HG03045 (cell line): Measurements from ENCODE around the gene CHRDL1.
"Not testable (repeated sequence)": the region's sequence is repeated elsewhere in the genome, so short reads cannot be mapped to it uniquely, and the experiment has no call there.

Experiments
- ATAC-seq: cut with Tn5 transposase; IDR thresholded peaks from one replicate; pipeline ENCODE4 v1.9.1; 2021; ENCODE audit warnings: mild to moderate bottlenecking, moderate library complexity; ENCODE audit not compliant: unreplicated experiment

CHRDL1 gene, protein sequence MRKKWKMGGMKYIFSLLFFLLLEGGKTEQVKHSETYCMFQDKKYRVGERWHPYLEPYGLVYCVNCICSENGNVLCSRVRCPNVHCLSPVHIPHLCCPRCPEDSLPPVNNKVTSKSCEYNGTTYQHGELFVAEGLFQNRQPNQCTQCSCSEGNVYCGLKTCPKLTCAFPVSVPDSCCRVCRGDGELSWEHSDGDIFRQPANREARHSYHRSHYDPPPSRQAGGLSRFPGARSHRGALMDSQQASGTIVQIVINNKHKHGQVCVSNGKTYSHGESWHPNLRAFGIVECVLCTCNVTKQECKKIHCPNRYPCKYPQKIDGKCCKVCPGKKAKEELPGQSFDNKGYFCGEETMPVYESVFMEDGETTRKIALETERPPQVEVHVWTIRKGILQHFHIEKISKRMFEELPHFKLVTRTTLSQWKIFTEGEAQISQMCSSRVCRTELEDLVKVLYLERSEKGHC

DNA sequence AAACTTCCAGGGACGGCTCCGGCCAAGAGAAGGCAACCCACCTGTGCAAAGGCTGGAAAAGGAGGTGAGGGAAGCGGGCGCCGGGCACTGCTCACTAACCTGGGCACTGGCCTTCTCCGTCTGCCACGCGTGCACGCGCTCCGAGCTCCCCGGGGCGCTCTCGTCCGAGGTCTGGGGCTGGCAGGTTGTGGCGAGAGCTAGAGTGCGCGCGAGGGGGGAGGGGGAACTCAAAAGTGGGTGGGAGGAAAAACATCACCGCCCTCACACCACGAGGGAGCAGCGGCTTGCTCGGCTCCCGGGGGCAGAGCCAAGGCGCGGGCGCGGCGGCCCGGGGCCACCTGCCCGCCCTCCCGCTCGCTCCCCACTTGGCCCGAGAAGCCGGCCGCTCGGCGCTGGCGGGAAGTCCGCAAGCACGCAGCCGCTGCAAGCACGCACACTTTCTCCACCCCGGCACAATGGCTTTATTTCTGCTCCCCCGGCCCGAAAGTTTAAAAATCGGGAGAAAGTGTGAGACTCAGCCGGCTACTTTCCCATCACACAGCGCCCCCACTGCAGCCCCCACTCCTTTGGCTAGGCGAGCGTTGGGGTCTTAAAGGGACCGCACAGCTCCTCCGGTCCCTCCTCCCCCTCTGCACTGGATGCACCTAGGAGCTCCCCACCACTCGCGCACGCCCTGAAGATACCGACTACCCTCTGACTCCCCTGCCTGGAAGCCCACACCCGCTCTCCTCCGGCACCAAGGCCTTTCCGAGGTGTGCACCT is at the start of gene CHRDL1:
TSS of gene CHRDL1 (minus strand) at position 173 of the 762 bp plus-strand sequence. CDS start 3,636 bp downstream, outside the sequence.
- no peak for ATAC-seq

DNA sequence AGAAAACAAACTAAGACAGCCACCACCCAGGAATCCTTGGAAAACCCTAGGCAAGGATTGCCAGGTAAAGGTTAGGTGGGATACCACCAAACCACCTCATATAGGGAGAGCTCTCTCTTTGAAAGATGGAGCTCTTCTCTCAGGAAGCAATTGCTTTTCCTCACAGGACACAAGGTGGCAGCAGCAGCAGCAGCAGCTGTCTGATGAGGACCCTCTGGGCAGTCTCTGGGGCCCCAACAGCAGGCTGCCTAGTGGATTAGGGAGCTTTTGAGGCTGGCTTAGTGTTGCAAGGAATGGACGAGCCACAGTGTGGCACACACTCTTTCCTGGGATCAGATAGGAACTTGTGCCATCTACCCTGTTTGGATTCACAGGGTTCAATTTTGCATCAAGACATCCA is 41.4 kb upstream of the CHRDL1 start:
- ATAC-seq: no peak

DNA sequence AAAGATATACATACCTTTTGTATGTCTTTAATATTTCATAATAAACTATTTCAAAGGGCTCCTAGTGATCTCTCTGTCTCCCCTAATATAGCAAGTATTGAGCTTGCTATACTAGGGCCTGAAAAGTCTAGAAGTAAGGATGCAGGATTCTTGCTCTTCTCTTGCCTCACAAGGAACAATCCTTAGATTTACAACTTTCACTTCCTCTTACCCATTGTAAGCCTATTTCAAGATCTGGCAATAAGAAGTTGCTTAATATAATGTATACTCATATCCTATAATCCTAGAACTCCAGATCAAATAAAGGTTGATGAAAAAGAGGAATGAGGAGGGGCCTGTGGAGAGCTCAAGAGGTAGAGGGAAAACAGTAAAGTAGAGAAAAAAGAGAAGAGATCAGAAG is 40.8 kb upstream of the CHRDL1 start:
- ATAC-seq: no peak

DNA sequence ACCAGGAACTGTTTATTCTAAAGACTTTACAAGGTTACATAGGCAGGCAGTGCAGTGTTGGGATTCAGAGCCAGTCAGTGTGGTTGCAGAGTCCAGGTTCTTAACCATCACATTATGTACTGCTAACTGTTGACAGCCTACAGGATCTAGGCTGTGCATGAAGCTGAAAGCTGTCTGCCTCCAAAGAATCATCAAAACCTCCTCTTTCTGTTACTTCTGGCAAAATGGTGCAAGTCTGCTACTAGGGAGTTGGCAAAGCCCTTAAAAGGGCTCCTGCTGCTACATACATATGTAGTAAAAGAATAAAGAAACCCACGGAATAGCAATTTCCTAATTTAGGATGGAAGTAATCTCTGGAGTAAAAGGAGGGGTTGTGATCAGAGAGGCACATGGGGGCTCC is 40.4 kb upstream of the CHRDL1 start:
- no peak for ATAC-seq

DNA sequence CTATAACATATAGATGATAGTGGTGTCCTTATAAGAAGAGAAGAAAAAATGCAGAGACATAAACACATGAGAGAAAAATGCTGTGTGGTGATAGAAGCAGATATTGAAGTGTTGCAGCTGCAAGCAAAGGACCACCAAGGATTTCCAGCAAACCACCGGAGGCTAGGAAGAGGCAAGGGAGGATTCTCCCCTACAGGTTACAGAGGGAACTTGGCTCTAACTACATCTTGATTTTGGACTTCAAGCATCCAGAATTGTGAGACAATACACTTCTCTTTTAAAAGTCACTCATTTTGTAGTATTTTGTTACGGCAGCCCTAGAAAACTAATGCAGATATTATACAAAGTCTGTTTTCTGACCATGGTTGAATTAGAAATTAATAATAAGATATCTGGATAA is 30.4 kb upstream of the CHRDL1 start:
- ATAC-seq: no peak

DNA sequence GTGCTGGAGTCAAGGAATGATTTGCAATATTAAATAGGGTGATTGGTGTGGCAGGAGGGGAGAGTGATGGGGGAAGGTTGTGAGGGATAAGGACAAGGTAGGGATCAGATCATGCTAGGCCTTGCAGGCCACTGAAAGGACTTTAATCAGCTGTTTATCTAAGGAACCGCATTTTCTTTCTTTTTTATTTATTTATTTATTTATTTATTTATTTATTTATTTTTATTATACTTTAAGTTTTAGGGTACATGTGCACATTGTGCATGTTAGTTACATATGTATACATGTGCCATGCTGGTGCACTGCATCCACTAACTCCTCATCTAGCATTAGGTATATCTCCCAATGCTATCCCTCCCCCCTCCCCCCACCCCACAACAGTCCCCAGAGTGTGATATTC is 20.9 kb upstream of the CHRDL1 start:
- ATAC-seq: not testable (repeated sequence)

DNA sequence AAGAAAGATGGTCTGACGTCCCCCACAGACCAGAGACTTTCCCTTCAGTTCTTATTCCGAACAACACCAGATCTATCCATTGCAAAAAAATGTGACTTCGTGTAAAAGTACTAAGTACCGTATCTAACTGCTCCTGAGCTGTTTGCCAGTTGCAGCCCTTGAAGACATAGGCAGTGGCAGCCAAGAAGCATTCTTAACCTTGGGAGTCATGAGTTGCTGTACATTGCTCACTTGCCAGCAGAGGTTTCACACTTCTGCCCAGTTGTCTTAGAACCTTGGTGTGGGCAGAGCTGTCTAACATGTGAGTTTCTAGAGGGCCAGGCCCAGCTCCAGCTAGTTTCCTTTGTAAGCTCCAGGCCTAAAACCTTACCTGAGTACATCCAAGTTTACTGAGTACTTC is 10.5 kb upstream of the CHRDL1 start:
- ATAC-seq: no peak

DNA sequence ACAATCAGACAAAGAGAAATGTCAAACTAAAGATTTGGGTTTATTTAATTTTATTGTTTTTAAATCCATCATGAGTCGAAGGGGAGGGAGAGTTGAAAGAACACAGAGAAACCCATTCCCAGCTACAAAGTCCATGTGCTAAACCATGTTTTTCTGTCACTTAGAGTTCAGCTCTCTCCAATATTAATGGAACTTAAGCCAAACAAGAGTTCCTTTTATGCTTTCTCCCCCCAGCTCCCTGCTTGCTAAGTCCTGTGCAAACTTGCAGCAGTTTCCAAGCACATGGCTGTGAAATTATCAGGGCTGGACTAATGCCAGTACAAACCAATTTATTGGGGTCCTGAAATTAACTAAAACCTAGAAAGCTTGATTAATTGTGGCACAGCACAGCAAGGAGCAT is 9.7 kb upstream of the CHRDL1 start:
- no peak for ATAC-seq

DNA sequence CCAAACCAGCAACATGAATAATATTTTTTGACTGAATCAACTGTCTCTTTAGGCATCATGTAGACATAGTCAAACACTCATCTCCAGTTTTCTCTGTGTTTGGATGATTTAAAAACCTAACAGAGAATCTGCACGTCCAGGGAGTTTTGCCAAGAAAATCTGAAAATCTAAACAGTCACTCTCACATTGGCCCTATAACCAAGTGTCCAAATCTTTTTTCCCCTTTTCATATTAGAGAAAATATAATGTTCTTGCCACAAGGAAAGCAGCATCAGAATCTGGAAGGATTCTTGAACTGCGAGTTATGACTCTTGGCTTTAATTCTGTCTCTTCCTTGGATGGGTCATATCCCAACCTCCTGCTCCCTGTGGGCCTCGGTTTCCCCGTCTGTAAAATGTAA is 8.8 kb upstream of the CHRDL1 start:
- no peak for ATAC-seq

DNA sequence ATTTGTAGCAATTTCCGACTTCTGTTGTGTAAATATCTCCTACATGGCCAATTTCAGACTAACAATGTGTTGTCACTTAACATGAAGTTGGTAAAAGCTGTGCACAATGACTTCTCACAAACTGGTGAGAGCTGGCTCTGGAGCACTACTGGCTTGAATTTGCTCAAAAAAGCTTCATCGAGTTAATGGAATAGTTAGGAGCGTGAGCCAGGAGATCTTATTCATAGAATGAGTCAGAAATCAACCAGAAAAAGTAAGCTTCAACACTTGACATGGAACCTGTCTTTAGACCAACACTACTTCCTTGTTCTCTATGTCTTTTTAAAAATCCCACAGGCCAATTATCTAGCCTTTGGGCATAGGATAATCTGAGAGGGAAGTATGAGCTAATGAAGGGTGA is 7.9 kb upstream of the CHRDL1 start:
- ATAC-seq: no peak

DNA sequence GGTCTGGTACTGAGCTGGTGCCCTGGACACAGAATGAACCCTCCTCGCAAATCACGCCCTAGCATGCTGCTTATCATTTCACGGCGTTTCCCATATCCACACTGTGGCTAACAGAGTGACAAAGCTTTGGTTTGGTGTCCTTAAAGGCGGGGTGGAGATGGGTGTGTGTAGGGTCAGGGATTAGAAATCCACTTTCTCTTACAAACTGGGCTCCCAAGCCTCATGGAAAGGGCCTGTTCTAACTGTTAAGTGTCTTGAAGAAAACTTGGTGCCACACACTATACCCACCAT is 735 bp upstream of the CHRDL1 start:
- no peak for ATAC-seq

DNA sequence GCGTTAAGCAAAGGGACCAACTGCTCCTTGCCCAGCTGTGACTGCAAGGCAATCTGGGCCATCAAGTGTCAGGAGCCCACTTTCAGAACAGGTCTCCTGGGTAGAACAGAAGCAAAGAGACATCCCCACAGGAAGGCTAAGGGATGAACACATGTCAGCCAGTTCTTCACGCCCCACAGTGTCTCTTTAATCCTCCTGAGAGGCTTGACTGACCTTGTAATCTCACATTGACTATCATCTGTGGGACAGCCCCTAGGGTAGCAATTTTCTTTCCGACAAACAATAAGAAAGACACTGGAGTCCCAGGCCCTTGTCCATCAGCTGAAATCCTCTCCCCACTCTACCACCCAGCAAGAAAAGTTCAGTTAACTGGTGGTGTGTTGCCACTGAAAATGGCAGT is 1.0 kb downstream of the CHRDL1 start:
- no peak for ATAC-seq

DNA sequence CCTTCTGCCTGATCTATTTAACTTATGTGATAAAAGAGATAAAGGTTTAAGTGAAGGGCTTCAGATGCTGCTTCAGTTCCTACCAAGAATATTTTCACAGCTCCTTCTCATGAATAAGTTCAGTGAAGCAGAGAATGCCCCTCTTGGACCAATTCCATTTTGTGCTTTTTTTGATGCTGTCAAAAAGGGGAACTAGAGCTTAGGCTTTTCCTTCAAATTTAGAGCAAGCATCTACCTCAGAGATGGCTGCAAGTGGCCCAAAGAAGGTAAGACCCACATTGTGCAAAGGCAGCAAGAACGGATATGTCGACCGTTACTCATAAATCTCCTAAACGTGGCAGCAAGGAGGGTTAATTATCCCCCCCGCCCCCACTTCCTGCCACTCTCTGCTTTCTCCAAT is 4.5 kb downstream of the CHRDL1 start:
- ATAC-seq: no peak

DNA sequence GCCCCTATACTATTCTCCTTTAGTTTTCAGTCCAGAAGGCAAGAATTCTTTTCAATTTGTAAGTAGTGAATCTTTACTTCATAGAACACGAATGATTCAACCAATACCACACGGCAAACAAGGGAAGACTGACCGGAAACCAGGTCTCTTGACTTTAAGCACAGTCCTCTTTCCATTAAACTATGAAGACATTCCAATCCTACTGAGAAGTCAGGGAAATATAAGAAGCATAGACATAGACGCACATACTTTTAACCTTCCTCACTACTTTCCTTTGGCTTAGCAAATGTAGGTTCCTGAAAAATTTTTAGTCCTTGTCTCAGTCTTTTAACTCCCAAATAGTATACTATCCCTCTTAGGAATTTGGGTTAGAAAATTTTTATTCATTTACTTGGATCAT is 9.1 kb downstream of the CHRDL1 start:
- no peak for ATAC-seq

DNA sequence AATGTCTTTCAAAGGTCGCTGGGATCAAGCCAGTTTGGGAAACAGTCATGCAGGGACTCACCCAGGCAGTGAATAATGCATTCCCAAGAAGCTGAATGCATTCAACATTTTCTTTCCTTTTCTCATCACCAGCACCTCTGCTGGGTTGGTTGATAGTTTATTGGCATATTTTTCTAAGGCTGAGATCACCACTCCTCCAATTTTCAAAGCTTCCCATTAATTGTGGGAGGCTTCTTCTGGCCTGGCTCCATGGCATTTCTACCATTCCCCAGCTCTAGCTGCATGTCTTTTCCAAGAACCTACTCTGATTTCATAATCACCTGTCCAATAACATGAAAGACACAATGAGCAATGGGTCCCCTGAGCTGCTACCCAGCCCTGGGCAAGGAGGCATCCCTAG is 35.8 kb downstream of the CHRDL1 start:
- ATAC-seq: no peak

DNA sequence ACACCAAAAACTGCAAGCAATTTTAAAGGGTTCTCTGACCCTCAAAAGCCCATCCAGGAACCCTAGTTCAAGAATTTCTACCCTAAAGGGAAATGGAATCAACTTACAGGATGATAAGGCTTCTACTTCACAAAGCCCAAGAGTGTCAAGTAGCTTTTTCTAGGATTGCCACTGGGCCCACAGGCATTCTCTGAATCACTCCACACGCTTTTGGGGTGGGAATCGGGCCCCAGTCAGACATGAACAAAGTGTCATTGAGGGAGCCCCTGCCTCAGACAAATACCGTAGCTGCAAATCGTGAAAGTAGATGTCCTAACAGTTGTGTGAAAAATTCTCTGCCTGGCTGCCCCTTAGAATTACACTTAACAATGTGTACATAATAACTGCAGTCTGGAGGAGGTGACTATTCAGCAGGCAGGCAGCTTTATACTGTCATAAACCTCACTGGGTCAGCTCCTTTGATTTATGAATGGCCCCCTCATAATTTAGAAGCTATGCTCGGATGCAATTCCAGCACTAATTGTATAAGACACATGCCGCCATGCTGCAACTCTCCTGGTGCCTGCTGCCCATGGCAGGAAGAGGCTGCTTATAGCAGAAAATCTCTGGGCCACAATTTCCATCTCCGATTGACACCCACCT is 36.7 kb downstream of the CHRDL1 start:
- no peak for ATAC-seq

DNA sequence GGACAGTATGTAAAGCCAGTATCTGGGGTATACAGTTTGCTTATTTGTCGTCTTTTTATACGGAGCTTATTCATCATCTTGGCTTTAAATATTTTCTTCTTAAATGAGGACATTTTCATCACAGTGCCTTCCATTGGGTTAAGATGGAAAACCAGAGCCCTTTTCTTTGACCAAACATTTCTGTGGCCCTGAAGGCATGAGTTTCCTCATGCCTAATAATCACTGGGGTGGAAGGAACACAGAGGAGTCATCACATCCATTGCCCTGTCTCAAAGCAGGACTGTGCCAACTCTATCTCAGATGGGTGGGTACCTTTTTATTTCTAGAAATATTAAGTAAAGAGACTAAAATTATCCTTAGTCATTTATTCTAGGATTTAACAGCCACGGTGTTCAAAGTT is 40.0 kb downstream of the CHRDL1 start:
- ATAC-seq: no peak

DNA sequence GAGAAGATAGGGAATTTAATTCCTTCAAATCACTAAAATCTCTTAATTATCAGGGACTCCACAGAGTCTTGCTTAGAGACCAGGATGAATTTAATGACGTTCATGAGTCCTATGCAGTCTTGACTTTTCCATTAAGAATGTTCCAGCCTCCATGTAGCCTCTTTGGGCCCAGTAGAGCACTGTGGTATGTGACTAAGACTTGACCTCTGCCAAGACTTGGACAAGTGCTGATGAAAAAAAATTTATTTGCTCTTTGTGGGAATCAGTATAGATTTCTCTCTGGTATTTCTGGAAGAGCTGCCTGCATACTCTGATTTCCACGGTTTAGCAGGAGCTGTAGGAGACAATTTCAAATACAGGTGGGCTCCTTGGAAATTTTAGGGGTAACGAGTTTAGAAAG is 40.6 kb downstream of the CHRDL1 start:
- no peak for ATAC-seq

DNA sequence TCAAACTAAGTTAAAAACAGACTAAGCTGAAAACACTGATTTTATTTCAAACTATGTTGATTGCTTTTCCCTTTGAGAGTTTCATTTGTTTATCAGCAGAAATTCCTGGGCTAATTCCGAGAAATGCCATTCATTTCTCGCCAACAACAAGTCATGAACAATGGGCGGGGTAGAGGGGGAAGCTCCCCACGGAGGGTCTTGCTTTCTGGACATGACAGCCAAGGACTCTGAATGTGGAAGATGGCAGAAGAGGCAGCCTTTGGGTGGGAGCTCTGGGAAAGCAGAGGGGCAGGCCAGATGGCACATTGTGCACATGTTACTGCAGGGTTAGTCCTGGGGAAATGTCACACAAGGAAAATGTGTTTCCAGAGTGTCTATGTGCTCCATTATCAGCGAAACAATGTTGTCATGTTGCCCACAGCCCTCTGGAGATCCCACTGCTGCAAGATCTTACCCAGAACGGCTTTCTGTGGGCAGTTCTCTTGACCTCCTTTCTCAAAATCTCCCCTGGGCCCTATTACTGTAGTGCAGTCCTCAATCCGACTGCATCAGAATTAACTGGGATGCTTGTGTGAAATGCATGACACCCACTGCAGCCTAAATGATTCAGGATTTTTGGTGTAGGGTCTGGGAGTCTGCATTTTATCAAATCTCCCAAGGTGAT is 45.0 kb downstream of the CHRDL1 start:
- no peak for ATAC-seq

DNA sequence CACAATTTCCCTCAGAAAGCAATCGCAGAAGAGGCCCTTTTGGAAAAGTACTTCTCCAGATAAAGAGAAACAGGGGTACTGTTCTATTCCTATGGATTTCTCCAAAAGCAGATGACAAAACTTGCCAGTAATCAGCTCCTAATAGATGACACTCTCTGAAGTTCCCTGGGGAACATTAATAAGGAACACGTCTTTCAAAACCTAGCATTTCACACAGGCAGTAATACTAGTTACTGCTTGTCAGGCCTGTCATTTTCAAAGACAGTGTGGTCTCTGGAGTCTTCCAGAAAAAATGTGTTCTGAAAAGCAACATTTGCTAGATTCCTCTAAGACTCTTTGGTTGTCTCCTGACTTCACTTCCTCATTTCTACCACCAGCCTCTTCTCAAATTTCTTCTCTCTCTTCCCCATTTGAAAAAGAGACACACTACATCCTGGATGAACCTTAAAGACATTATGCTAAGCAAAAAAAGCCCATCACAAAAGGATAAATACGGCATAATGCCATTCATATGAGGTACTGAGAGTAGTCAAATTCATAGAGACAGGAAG is 47.3 kb downstream of the CHRDL1 start:
- no peak for ATAC-seq

DNA sequence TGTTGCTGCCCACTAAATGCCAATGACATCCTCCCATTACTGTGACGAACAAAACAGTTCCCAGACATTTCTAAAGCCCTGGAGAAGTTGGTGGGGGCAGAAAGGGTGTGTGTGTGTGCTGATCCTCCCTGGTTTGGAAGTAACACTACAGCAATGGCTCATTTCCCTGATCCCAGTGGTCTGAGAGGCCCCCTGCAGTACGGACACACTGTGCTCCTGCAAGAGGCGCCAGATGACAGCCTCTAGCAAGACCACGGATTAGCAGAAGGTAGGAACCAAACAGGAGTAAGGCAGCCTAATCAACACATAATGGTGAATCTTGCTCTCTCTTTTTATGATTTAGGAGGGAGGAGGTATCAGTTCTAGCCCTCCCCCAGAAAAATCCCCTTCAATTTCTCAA is 49.6 kb downstream of the CHRDL1 start:
- ATAC-seq: no peak
